HG02884 (cell line): ENCODE measurements around the gene ENTPD6.
"Not testable (repeated sequence)": the region's sequence is repeated elsewhere in the genome, so short reads cannot be mapped to it uniquely, and the experiment has no call there.

Source experiments
- ATAC-seq: cut with Tn5 transposase; IDR thresholded peaks from one replicate; pipeline ENCODE4 v1.9.1; 2021; ENCODE audit warnings: mild to moderate bottlenecking, moderate library complexity; ENCODE audit not compliant: unreplicated experiment

The ENTPD6 gene

DNA sequence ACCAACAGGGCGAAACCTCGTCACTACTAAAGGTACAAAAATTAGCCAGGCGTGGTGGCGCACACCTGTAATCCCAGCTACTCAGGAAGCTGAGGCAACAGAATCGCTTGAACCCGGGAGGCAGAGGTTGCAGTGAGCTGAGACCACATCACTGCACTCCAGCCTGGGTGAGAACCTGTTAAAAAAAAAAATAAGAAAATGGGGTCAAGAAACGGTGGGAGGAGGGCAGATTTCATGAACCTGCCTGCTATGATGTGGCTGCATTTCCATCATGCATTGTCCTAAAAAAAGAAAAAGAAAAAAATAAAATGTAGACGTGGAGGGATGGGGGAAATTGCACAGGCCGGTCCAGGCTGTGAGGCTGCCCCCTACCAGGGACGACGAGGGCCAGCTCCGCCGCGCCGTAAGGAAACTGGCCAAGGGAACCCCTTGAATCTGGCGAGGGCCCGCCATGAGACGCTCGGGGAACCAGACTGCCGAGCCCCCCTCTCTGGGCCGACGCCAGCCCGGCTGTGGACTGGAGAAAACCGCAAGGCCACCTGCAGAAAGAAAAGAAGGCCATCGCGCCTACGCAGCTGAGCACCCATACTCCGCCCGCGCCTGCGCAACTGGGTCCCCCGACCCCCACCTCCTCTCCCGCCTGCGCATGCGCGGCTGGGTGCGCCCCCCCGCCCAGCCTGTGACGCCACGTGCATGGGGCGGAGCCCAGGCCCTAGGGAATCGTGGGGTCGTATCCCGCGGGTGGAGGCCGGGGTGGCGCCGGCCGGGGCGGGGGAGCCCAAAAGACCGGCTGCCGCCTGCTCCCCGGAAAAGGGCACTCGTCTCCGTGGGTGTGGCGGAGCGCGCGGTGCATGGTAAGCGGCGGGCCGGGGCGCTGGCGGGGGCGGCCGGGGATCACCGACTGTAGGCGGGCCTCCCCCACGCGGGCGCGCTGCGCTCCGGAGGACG lies at the start of gene ENTPD6:
Gene ENTPD6 (plus strand): TSS at position 699 of the 948 bp plus-strand sequence. CDS start 10,825 bp downstream, outside the sequence.
- ATAC-seq, result peak; percentile 68

- no peak for ATAC-seq
Measured at GRCh38 chr20:25146976-25147375, 48.5 kb upstream of the ENTPD6 start.

DNA sequence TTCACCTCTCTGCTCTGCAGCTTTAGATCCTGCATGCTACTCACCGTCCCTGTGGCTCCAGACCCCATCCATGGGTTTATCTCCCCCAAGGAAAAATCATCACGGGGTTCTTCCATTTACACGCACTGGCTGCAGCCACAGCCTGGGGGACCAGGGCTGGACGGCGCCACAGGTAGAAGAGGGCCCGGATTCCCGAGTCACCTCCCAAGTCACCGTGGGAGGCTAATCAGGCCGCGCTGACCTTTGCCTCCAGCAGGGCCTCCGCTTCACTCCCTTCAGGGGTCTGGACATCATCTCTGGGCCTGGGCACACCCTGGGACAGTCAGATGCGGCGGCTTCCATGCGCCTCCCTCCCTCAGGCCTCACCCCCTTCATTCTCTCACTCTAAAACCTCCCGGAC lies 47.8 kb upstream of the ENTPD6 start:
- no peak for ATAC-seq

DNA sequence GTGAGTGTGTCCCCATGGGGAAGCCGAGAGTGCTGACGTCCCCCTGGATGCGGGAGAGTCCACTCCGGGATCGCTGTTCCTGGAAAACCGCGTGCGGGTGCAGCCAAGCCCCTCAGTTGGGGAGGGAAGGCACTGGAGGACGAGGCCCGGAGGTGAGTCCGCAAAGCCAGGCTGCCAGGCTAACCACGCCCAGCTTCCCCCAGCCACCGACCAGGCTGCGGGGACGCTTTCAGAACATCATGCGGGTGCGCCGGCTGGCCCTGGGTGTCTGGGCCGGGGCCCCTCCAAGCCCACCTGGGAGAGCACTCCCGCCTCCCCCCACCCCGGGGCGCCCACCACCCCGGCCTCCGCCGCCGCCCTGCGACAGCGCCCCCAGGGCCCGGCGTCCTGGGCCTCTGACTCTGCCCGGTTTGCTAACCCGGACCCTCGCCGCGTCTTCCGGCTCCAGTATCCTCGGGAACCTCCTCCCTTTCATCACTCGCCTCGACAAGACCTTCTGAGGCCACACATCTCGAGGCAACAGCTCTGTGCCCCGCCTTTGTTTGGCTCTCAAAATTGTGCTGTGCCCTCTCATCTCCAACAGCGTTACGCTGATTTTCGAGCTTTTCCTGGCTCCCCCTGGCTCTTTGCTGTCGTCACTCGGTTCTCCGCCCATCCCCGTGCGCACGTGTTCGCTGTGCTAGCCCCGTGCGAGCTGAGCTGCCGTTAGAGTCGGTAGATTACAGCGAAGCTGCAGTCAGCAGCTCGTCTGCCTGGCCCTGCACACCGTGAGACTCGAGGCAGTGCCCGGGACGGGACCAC lies 47.1 kb upstream of the ENTPD6 start:
- ATAC-seq, result no peak

GRCh38 chr20:25148982-25149846 lies 46.3 kb upstream of the ENTPD6 start:
- no peak for ATAC-seq

- no peak for ATAC-seq
Measured at GRCh38 chr20:25150016-25150415, 45.5 kb upstream of the ENTPD6 start.

- no peak for ATAC-seq
Measured at GRCh38 chr20:25158043-25158442, 37.5 kb upstream of the ENTPD6 start.

- ATAC-seq, result peak; percentile 84
Measured at GRCh38 chr20:25160467-25160866, 35.0 kb upstream of the ENTPD6 start.

DNA sequence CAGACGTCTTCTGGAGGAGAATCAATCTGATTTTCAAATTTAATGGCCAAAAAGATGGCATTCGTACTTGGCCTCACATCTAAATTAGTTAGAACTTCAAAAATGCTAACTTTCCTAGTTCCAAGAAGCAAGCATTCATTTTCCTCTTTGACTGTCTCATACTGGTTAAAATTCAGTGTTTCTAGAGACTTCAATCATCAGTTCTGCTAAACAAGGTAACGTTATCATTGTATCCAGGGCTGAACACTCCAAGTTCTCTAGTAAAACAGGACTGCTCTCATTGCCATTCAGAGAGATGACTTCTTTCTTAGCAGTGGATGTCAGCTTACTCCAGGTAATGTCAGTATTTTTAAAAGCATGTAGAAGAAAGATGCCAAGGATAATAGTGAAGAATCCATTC lies 34.6 kb upstream of the ENTPD6 start:
- no peak for ATAC-seq

DNA sequence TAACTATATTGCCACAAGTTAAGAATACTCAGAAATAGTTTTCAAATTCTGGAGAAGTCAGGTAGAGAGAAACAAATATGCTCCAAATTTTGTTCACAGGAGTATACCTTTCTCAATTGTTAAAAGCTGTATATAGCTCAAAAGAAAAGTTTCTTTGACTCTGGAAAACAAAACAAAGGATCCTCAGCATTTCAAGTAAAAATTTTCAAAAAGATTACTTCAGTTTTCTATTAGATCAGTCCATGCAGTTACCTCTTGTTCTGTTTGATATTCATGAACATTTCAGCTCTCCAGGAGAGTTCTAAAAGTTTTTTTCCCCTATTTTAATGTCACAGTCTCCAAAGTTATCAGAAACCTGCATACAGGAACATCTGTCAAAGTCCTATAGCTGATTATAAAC lies 30.4 kb upstream of the ENTPD6 start:
- no peak for ATAC-seq

GRCh38 chr20:25166105-25166782 lies 29.3 kb upstream of the ENTPD6 start:
- not testable (repeated sequence) for ATAC-seq

- ATAC-seq, result no peak
Measured at GRCh38 chr20:25173321-25173720, 22.2 kb upstream of the ENTPD6 start.

- no peak for ATAC-seq
Measured at GRCh38 chr20:25173886-25174308, 21.6 kb upstream of the ENTPD6 start.

GRCh38 chr20:25176184-25176583 lies 19.3 kb upstream of the ENTPD6 start:
- ATAC-seq, result no peak

DNA sequence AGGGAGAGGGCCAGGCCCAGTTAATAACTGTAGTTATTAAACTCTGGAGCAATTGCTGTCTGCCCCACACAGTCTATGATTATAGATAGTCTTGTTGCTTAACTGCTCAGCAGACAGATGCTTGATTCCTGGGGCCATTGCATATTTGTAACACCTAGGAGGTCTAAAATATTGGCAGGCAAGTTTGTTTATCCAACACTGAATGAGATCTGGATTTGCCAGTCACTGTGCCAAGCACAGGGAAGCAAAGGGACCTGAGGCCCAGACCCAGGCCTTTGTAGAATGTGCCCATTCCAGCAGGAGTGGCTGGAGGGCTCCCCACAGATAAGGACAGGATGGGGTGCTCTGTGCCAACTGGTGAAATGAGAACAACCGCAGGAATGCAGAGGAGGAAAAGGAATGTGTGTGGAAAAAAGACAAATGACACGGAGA lies 17.6 kb upstream of the ENTPD6 start:
- no peak for ATAC-seq

- ATAC-seq, result no peak
Measured at GRCh38 chr20:25178563-25179438, 16.7 kb upstream of the ENTPD6 start.

GRCh38 chr20:25179439-25180089 lies 15.9 kb upstream of the ENTPD6 start:
- no peak for ATAC-seq

- ATAC-seq, result not testable (repeated sequence)
Measured at GRCh38 chr20:25184391-25184790, 11.1 kb upstream of the ENTPD6 start.

DNA sequence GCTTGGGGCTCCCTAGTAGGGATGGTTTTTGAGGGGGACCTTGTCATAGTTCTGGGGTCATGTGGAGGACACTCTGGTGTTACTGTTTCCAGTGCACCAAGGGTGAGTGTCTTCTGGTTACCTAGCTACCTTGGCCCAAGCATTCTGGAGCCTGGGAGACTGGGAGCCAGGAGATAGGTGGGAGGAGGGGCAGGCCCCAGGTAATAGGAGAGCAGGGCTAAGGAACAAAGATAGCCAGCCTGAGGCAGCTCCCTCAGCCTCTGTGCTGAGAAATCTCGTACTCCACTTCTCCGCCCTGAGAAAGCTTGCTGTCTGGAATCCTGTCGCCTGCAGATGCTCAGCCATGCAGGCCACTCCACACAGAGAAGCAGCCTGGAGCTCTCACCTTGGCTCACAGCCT lies 8.3 kb upstream of the ENTPD6 start:
- ATAC-seq, result no peak
